Fibroblast of skin of right quadriceps (primary cell): ENCODE measurements around the gene COA4.
A peak's percentile ranks its signal among the peaks of the same experiment; 100 is the strongest.

Experiments used
- DNase-seq: peaks from one replicate; pipeline ENCODE4 v3.0.0-alpha.2; 2013

Gene COA4

DNA sequence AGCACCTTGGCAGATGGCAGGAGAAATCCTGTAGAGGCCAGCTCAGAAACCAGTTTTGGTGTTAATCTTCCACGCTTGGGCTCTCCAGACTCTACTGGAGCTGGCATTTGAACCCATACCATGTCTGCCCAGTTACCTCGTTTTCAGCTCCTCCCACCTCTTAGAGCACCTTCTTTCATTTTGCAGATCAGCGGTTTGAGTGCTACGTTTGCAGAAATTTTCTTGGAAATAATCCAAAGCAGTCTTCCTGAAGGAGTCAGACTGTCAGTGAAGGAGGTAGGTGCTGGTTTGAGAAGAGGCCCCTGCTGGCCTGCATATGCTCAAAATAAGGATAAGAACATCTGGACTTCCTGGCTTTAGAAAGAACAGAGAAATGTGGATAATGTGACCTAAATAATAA lies 13.7 kb downstream of the COA4 start:
- no peak for DNase-seq

- DNase-seq = no peak
Observed at GRCh38 chr11:73860202-73860601, 16.4 kb downstream of the COA4 start.

DNA sequence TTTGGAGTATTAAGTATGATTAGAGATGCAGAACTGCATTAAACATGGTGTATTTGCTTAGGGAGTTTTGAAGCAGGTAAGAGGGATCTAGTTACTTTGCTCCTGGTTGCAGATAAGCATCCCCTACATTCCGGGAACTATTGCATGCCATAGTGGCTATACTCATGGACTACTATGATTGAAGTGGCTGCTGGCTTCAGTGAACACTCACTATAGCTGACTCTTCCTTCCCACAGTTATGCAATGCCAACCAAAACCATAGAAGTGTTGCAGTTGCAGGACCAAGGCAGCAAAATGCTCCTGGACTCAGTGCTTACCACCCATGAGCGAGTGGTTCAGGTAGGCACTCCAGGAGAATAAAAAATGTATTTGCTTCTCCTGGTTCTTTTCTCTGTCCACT lies 17.0 kb downstream of the COA4 start:
- DNase-seq = no peak

GRCh38 chr11:73856031-73856567 lies 20.5 kb downstream of the COA4 start:
- DNase-seq = no peak

DNA sequence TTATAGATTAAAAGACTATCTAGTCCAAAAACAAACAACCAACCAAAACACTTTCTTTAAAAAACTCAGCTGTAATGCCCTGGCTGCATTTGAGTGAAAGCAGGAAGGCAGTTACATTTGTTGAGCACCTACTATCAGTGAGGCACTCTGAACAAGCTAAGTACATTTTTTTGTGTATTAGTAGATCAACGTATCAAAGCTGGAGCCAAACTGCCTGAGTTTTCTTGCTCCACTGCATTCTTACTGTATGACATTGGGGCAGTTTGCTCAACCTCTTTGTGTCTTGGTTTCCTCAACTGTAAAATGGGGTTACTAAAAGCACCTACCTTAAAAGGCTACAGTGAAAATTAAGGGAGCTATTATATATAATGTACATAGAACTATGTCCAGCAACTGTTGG lies 22.0 kb downstream of the COA4 start:
- no peak for DNase-seq

DNA sequence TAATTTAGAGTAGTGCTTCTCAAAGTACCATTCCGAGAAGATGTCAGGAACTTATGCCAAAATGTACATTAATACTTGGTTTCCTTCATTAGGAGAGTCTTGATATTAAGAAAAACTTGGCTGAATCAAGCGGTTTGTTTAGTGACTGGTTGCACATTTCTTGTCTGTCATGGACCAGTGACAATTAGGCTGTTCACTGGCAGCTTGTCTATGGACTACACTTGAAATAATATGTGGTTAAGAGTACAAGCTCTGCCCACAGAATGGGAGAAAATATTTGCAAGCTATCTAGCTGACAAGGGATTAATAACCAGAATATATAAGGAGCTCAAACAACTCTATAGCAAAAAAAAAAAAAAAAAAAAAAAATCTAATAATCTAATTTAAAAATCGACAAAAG lies 24.6 kb downstream of the COA4 start:
- DNase-seq = no peak

- DNase-seq = no peak
Observed at GRCh38 chr11:73851046-73851764, 25.4 kb downstream of the COA4 start.

GRCh38 chr11:73839123-73839457 lies 37.6 kb downstream of the COA4 start:
- DNase-seq = no peak

DNA sequence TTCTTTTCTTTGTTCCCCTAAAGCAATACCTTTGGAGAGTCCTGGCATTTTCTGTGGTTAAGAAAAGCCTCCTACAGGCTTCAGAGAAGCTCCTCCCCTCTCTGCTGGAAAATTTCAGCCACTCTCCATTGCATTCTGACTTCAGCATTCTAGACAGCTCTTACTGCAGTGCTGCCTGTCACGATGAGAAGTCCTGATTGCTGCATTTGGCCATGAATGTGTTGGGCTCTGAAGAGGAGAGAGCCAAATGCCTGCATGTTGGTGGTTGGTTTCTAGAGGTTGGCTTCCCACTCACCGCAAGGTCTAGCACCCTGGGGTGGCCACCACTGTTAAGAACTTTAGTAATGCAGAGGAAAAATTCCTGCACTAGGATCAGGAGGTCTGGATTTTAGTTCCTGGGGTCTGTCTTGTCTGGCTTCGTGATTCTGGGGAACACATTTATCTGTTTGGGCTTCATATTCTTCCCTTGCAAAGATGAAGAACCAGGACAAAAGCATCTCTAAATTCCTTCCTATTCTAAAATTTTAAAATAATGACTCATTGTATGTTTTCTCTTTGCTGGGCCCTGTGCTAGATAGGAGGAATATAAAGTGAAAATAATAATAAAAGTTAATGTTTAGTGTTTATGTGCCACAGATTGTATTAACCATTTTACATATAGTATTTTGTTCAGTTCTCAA lies 38.1 kb downstream of the COA4 start:
- peak; percentile 28 for DNase-seq

- DNase-seq = no peak
Observed at GRCh38 chr11:73833067-73833466, 43.6 kb downstream of the COA4 start.

- no peak for DNase-seq
Observed at GRCh38 chr11:73830261-73830660, 46.4 kb downstream of the COA4 start.
